Heart left ventricle (tissue), 16 donors: ENCODE data around the gene SLC25A22. TPM values are rescaled to one million over a fixed set of nuclear protein-coding genes. Genes with fewer than 3 reads are reported as not detected.

Experiments used
- ATAC-seq, 4 donors: fragments of 200-7000 bp; cut with Tn5 transposase; one replicate each; pipeline ENCODE4 v1.9.1; 2020 to 2022; ENCODE audit warnings: moderate library complexity in 4 of 4, mild to moderate bottlenecking in 3 of 4, moderate number of reproducible peaks in 1 of 4
- DNase-seq, 5 donors: peaks; one replicate each; pipeline ENCODE4 v3.0.0-alpha.2; 2020
- H3K27ac ChIP-seq, 12 donors: fragments of 200-600 bp; sonication (generic) in 4 of 12; one replicate each; pipeline versions ENCODE4 v1.5.0 to v1.8.0; 2016 to 2022; ENCODE audit warnings: mild to moderate bottlenecking in 2 of 12
- H3K27me3 ChIP-seq, 9 donors: fragments of 200-600 bp; sonication (generic) in 2 of 9; one replicate each; pipeline versions ENCODE4 v1.5.1 to v1.8.0; 2016 to 2022; ENCODE audit warnings: mild to moderate bottlenecking in 3 of 9
- H3K36me3 ChIP-seq, 9 donors: fragments of 200-600 bp; sonication (generic) in 2 of 9; one replicate each; pipeline versions ENCODE4 v1.5.0 to v1.8.0; 2018 to 2022; ENCODE audit warnings: mild to moderate bottlenecking in 2 of 9
- H3K4me1 ChIP-seq, 12 donors: fragments of 200-600 bp; sonication (generic) in 4 of 12; one replicate each; pipeline versions ENCODE4 v1.5.0 to v1.8.0; 2016 to 2022; ENCODE audit warnings: mild to moderate bottlenecking in 3 of 12
- H3K4me3 ChIP-seq, 12 donors: fragments of 200-600 bp; sonication (generic) in 4 of 12; one replicate each; pipeline versions ENCODE4 v1.5.0 to v1.8.0; 2017 to 2022; ENCODE audit warnings: mild to moderate bottlenecking in 9 of 12, moderate library complexity in 4 of 12
- H3K9me3 ChIP-seq, 12 donors: fragments of 200-600 bp; sonication (generic) in 4 of 12; one replicate each; pipeline versions ENCODE4 v1.5.0 to v1.8.0; 2016 to 2022; ENCODE audit warnings: mild to moderate bottlenecking in 1 of 12
- POLR2A ChIP-seq, 2 donors: fragments of 450-650 bp; IDR thresholded peaks; one replicate each; pipeline ENCODE4 v1.6.1; 2017; ENCODE audit warnings: antibody characterized with exemption in 2 of 2, mild to moderate bottlenecking in 2 of 2, moderate library complexity in 2 of 2
- WGBS, 4 donors: extraction: QIAGEN DNeasy Blood & Tissue Kit in 2 of 4; methylation state at CpG; one replicate each; pipeline versions ENCODE4 v1.1.5 to v1.1.7; 2013 to 2018; 5-methylcytosine and 5-hydroxymethylcytosine counted together
- intact Hi-C, 10 donors: fragments of 100-400 bp; cut with DNase I; formaldehyde crosslinking; loops; one replicate each; pipeline versions ENCODE4 v1.11.1 to v1.14.2; 2022
- polyA plus RNA-seq, 2 donors: library from polyadenylated mRNA; stranded (reverse); fragments of 200-250 nt; gene quantifications; one replicate each; pipeline ENCODE4 v1.2.3, GENCODE V29; 2013
- total RNA-seq, 9 donors: library from RNA; depleted of rRNA in 2 of 9; stranded (reverse); fragments of >200 nt in 2 of 9; fragmentation: NEBNext Ultra II Directional in 3 of 9; extraction: Animal tissue kit (Norgen Biotek cat#: 25700) in 3 of 9; gene quantifications; one replicate each; pipeline versions ENCODE4 v1.1.0 to v1.2.4, GENCODE V29; 2016 to 2023
- TF ChIP-seq, protein P1 (sequence below), 12 donors: fragments of 200-600 bp; sonication (generic) in 4 of 12; IDR thresholded peaks; one replicate each; pipeline versions ENCODE4 v1.5.0 to v1.8.0; 2018 to 2022; ENCODE audit warnings: antibody characterized with exemption in 12 of 12, mild to moderate bottlenecking in 5 of 12
- donor health status: ischemic (EF 13 %, LVEDD 7.1; RV severe dilation, severe dysfunction).
- donor health status: healthy with polysubstance abuse.
- donor health status: DM: no; HTN: yes; CAD: no.
- donor health status: DM: no; HTN: no; CAD: no.
- donor health status: ischemic (EF 25% LVEDD 6.9; RV normal size, moderate dysfunction).
- donor health status: ischemic (EF 25% LVEDD 5.7; RV mildly dilated, moderate dysfunction).
- donor health status: healthy.
- donor health status: DM: yes; HTN: yes; CAD: no.
- donor health status: ischemic (EF 35%, LVEDD 5.7; RV mildly dilated, moderate dysfunction).
- donor health status: nonischemic (EF 11% LVEDD 7.7; RV severe dilation, severe dysfunction).
- donor health status: DM: yes; HTN: yes; CAD: no.
- donor health status: PGD.
- donor health status: ischemic (EF 29% LVEDD 5.4; RV normal size, mild dysfunction).
- donor health status: nonischemic (EF 23%, LVEDD 6.1; RV moderate dilation, normal function).

Gene SLC25A22
- total and polyA plus RNA-seq, 11 donors: 2.1 to 12.8 (median 4.4) TPM

DNA sequence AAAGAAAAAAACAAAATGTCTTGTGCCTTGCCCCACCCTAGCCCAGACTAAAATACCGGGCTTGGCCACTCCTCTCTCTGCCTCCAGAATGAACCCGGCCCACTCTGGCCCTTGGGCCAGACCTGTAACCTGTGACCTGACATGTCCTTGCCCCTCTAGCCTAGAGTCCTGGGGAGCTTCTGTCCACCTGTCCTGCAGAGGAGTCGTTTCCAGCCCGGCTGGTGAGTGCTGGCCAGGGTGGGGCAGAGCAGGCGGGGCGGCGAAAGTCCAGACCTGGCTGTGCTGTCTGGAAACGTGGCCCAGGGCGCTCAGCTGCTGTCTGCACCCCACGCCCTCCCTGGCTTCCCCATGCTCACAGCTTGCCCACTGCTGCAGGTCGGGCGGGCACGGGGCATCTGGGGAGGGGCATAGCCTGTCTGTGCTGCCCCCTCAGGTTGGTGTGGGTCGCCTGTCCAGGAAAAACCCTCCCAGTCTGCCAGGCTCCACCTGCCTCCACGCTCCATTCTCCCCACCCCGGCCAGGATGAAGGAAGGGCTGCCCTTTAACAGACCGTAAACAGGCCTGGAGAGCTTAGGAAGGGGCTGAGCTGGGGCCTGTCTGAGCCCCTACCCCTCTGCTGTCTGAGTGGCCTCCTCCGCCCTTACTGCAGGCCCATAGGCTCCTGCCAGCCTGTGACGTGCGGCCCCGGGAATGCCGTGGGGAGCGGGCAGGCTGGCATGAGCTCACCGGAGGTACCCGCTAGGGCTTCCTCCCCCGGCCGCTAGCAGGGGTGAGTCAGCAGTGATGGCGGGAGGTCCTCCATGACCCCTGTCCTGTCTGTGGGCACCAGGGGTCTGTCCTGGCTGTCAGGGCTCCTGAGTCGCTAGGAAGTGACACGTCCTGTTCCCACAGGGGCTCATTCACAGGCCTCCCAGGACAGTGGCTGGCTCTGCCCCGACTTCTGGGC lies 36.6 kb upstream of the SLC25A22 start:
- H3K27ac ChIP-seq: peak overlapping the region; percentile 79 to 98 (median 92)
- 14 to 32% (median 23%) methylated on average over 17 to 31 of the region's 31 CpGs for WGBS, 4 donors
- no peaks in the 10 kb centered on the region for H3K9me3 ChIP-seq
- peak in 1 of 2 donors; percentile 68 for TF ChIP-seq POLR2A (IDR thresholded peaks at IDR 0.05)
- TF ChIP-seq, protein P1, sequence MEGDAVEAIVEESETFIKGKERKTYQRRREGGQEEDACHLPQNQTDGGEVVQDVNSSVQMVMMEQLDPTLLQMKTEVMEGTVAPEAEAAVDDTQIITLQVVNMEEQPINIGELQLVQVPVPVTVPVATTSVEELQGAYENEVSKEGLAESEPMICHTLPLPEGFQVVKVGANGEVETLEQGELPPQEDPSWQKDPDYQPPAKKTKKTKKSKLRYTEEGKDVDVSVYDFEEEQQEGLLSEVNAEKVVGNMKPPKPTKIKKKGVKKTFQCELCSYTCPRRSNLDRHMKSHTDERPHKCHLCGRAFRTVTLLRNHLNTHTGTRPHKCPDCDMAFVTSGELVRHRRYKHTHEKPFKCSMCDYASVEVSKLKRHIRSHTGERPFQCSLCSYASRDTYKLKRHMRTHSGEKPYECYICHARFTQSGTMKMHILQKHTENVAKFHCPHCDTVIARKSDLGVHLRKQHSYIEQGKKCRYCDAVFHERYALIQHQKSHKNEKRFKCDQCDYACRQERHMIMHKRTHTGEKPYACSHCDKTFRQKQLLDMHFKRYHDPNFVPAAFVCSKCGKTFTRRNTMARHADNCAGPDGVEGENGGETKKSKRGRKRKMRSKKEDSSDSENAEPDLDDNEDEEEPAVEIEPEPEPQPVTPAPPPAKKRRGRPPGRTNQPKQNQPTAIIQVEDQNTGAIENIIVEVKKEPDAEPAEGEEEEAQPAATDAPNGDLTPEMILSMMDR (IDR thresholded peaks at IDR 0.05): peak in 1 of 12 donors; percentile 3
- ATAC-seq (peak; percentile 60 to 78 (median 67)), DNase-seq (peak; percentile 86 to 93 (median 88))
- peak overlapping the region in 10 of 12 donors; percentile 69 to 95 (median 80) for H3K4me3 ChIP-seq
- H3K4me1 ChIP-seq: peaks cover 10 to 92% (median 69%) of the 10 kb centered on the region in 12 donors
- peaks cover 0 to 39% (median 37%) of the 10 kb centered on the region in 9 donors for H3K36me3 ChIP-seq
- intact Hi-C loops: no loop called here
- H3K27me3 ChIP-seq: peaks cover 0 to 28% (median 0%) of the 10 kb centered on the region in 9 donors

DNA sequence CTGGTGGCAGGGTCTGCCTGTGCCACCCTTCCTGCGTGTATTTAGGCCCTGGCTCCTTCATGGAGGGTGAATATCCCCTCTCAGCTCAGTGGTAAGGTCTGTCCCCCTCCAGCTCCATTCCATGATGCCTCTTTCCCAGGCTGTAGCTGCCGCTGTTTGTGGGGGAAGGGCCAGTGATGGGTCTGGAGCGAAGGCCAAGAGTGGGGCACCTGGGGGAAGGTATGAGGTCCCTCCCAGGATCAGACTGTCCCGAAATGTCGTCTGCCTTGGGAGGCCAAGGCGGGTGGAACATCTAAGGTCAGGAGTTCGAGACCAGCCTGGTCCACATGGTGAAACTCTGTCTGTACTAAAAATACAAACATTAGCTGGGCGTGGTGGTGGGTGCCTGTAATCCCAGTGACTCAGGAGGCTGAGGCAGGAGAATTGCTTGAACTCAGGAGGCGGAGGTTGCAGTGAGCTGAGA lies 35.8 kb upstream of the SLC25A22 start:
- TF ChIP-seq, protein P1 (IDR thresholded peaks at IDR 0.05): no peak
- TF ChIP-seq POLR2A (IDR thresholded peaks at IDR 0.05): no peak
- H3K4me1 ChIP-seq: peaks cover 10 to 94% (median 74%) of the 10 kb centered on the region in 12 donors
- peak overlapping the region; percentile 79 to 98 (median 92) for H3K27ac ChIP-seq
- H3K4me3 ChIP-seq: peak overlapping the region; percentile 40 to 95 (median 78)
- H3K36me3 ChIP-seq: peaks cover 0 to 32% (median 31%) of the 10 kb centered on the region in 9 donors
- intact Hi-C loops: no loop called here
- WGBS, 4 donors: 33 to 53% (median 47%) methylated on average over 9 of the region's 9 CpGs
- no peaks in the 10 kb centered on the region for H3K9me3 ChIP-seq
- ATAC-seq: no peak
- H3K27me3 ChIP-seq: peaks cover 0 to 32% (median 0%) of the 10 kb centered on the region in 9 donors
- no peak for DNase-seq

DNA sequence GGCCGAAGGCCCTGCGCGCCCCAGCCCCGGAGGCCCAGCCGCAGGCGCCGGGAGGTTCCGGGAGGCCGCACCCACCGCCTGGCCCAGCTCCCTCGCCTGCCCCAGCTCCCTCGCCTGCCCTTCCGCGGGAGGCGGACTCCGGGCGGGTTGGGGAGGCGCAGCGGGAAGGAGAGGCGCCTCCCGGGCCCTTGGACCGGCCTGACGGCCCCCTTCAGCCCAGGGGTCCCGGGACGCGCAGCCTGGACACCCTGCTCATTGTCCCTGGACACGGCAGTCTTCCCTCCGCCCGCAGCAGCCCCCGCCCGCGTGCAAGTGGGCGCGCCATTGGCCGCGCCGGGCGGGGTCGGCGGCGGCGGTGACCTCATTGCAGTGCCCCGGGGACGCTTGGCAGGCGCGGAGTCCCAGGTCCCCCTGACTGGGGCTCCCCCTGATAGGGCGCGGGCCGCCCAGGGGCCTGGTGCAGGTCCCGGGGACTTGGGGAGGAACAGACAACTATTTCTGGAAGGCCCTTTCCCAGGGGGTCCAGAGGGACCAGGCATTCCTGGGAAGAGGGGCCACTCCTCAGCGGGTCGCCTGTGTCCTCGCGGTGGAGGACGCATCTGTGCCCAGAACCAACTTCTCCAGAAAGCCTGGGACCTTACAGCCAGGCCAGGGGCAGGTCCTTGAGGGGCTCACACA lies 35.2 kb upstream of the SLC25A22 start:
- WGBS, 4 donors: 0 to 2% (median 1%) methylated on average over 12 to 52 of the region's 55 CpGs
- peaks cover 10 to 94% (median 76%) of the 10 kb centered on the region in 12 donors for H3K4me1 ChIP-seq

More for the DNA sequence above, 35.2 kb upstream of the SLC25A22 start:
- DNase-seq: peak; percentile 76 to 86 (median 80)
- H3K36me3 ChIP-seq: peaks cover 0 to 26% (median 24%) of the 10 kb centered on the region in 9 donors
- no peaks in the 10 kb centered on the region for H3K9me3 ChIP-seq
- TF ChIP-seq, protein P1 (IDR thresholded peaks at IDR 0.05): no peak
- peak in 1 of 2 donors; percentile 45 for TF ChIP-seq POLR2A (IDR thresholded peaks at IDR 0.05)
- H3K4me3 ChIP-seq: peak overlapping the region; percentile 40 to 95 (median 78)
- H3K27me3 ChIP-seq: peaks cover 0 to 32% (median 0%) of the 10 kb centered on the region in 9 donors
- intact Hi-C loops: no loop called here
- H3K27ac ChIP-seq: peak overlapping the region; percentile 79 to 98 (median 92)
- peak in 3 of 4 donors; percentile 8 to 34 (median 17) for ATAC-seq
